Endothelial cell of coronary artery (primary cell): ENCODE results near the gene ENO1. TPM values are rescaled to one million over a fixed set of nuclear protein-coding genes. Genes with fewer than 3 reads are reported as not detected.

Source experiments
- total RNA-seq: library from RNA; depleted of rRNA; stranded (reverse); fragments of >200 nt; gene quantifications from 2 replicates; pipeline ENCODE4 v1.2.3, GENCODE V29; 2014

The ENO1 gene
- total RNA-seq = 2,016 and 2,782 TPM in 2 replicates

DNA sequence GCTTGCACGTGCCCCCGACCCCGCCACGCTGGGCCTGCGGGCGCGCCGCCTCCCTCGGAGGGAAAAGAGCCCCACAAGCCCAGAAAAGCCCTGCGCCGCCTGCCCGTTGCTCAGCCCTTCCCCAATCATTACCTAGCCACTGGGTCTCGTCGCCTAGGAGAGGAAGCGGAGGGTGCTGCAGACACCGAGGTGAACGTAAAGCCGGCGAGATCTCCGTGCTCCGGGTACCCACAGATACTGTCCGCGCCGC lies at the start of gene ENO1:
Gene ENO1 (minus strand): TSS at position 239 of the 250 bp plus-strand sequence. CDS start 3,778 bp downstream, outside the sequence.

DNA sequence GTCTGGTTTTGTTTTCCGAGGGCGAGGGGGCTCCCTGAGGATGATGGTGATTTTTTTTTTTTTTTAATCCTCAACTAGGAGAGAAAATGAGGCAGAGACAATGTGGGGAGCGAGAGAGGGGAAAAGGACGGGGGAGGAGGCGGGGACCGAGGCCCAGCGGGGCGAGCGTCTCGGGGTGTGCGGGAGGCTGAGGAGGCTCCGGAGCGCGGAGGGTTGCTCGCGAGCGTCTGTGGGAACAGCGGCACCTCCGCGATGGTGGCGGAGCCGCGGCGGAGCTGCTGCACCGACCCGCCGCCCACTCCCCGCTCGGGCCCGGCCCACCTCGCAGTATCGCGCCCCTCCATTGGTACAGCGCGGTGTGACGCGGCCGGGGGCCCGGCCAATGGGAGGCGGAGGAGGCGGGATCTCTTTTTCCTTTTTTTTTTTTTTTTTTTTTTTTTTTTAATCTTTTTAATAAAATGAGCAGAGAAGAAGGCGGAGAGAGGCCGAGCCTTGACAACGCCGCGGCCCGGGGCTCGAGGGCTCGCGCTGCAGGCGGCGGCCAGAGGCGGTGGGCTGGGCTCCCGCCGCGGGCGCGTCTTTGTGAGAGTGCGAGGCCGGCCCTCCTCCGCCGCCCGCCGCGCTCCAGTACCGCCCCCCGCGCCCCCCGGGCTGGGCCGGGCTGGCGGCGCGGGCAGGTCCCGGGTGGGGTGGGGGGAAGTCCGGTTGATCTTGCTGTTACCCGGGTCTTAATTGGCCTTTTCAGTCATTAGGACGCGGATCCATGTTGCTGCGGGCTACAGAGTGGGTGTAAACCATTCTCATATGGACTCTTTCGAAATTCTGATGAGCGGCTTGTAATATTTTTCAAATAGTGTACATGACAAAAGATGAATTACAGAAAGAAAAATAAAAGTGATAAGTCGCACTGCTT lies 60.8 kb downstream of the ENO1 start, which contains the start of gene RERE:
Gene RERE (minus strand): TSS at position 229 of the 913 bp plus-strand sequence.

Other genes starting within 250 kb of the ENO1 start
- gene RERE, start 61.0 kb downstream of the ENO1 start, total RNA-seq = 39.5 and 49.9 TPM in 2 replicates
- gene CA6, start 67.2 kb upstream of the ENO1 start, total RNA-seq = not detected in 2 replicates
- gene SLC2A7, start 147.7 kb upstream of the ENO1 start, total RNA-seq = not detected in 2 replicates
- gene SLC2A5, start 190.9 kb upstream of the ENO1 start, total RNA-seq = under 0.01 TPM in 2 replicates